H1 (cell line): ENCODE data around the gene SPTB. TPM values are rescaled to one million over a fixed set of nuclear protein-coding genes. Genes with fewer than 3 reads are reported as not detected.

ENCODE experiments used
- CTCF ChIA-PET: fragments of 300-600 bp; sonication (Branson Sonifier 250); formaldehyde crosslinking; loops from one replicate; lab custom pipeline; 2021; ENCODE audit not compliant: partially characterized antibody; lab: Charles Lee
- POLR2A ChIA-PET: fragments of 300-600 bp; sonication (Branson Sonifier 250); formaldehyde crosslinking; loops from one replicate; lab custom pipeline; 2021; ENCODE audit warnings: inconsistent platforms; ENCODE audit not compliant: partially characterized antibody; lab: Charles Lee
- DNase-seq, 2 experiments: peaks; one replicate each; pipeline versions ENCODE4 v3.0.0 to v3.0.0-alpha.2; 2010 to 2022; ENCODE audit warnings: low spot score in 2 of 2, low read depth in 1 of 2, mixed read lengths in 1 of 2
- FAIRE-seq: peaks from 2 replicates; lab custom pipeline; 2011; peaks lifted over from hg19 to GRCh38; lab: Jason Lieb, UNC
- H2AFZ ChIP-seq: 2 replicates; pipeline ENCODE4 v1.8.1; 2012; ENCODE audit warnings: low read length, inconsistent platforms
- H2AK5ac ChIP-seq: 2 replicates; pipeline ENCODE4 v1.6.1; 2013; ENCODE audit warnings: low read depth, low read length
- H2BK120ac ChIP-seq: replicated peaks from 2 replicates; pipeline ENCODE3; 2013; ENCODE audit warnings: low read depth, low read length, inconsistent platforms
- H2BK12ac ChIP-seq: 2 replicates; pipeline ENCODE4 v1.6.1; 2013; ENCODE audit warnings: low read depth, low read length
- H2BK15ac ChIP-seq: 2 replicates; pipeline ENCODE4 v1.6.1; 2013; ENCODE audit warnings: low read length
- H2BK20ac ChIP-seq: 2 replicates; pipeline ENCODE4 v1.6.1; 2013; ENCODE audit warnings: low read length
- H2BK5ac ChIP-seq: 2 replicates; pipeline ENCODE4 v1.6.1; 2013; ENCODE audit warnings: low read depth, low read length
- H3K14ac ChIP-seq: 2 replicates; pipeline ENCODE4 v1.6.1; 2013; ENCODE audit warnings: inconsistent platforms; ENCODE audit not compliant: insufficient read length
- H3K18ac ChIP-seq: 2 replicates; pipeline ENCODE4 v1.6.1; 2013; ENCODE audit warnings: low read length; ENCODE audit errors: extremely low read depth
- H3K23ac ChIP-seq: 2 replicates; pipeline ENCODE4 v1.6.1; 2013; ENCODE audit warnings: inconsistent platforms; ENCODE audit not compliant: insufficient read length
- H3K23me2 ChIP-seq: 2 replicates; pipeline ENCODE4 v1.6.1; 2013; ENCODE audit warnings: low read depth, low read length
- H3K27ac ChIP-seq: 2 replicates; pipeline ENCODE4 v1.6.1; 2011; ENCODE audit warnings: low read depth, low read length, inconsistent platforms
- H3K27me3 ChIP-seq, 4 experiments: replicated peaks in 1 of 4; 1 replicate in 1 of 4; 2 replicates in 3 of 4; pipeline versions ENCODE4 v1.6.1 to v1.8.1; 2011 to 2013; ENCODE audit warnings: low read length in 3 of 4, mild to moderate bottlenecking in 3 of 4, inconsistent platforms in 2 of 4, mixed read lengths in 2 of 4, moderate library complexity in 1 of 4; ENCODE audit not compliant: control insufficient read depth in 3 of 4, insufficient read depth in 3 of 4; ENCODE audit errors: extremely low read depth in 1 of 4
- H3K36me3 ChIP-seq, 4 experiments: 2 replicates each; pipeline versions ENCODE4 v1.6.1 to v1.8.1; 2011 to 2013; ENCODE audit warnings: mild to moderate bottlenecking in 4 of 4, low read length in 3 of 4, moderate library complexity in 2 of 4, control low read depth in 1 of 4, inconsistent platforms in 1 of 4; ENCODE audit not compliant: insufficient read depth in 4 of 4, control insufficient read depth in 2 of 4
- H3K4ac ChIP-seq: replicated peaks from 2 replicates; pipeline ENCODE3; 2013; ENCODE audit warnings: low read length, low read depth, mixed read lengths, inconsistent platforms; ENCODE audit not compliant: insufficient read length
- H3K4me1 ChIP-seq, 4 experiments: replicated peaks in 1 of 4; 1 replicate in 1 of 4; 2 replicates in 3 of 4; pipeline versions ENCODE4 v1.6.1 to v1.8.1; 2011 to 2013; ENCODE audit warnings: low read length in 3 of 4, inconsistent platforms in 2 of 4, mixed read lengths in 1 of 4; ENCODE audit not compliant: insufficient read depth in 4 of 4, control insufficient read depth in 3 of 4
- H3K4me2 ChIP-seq, 2 experiments: 2 replicates each; pipeline versions ENCODE4 v1.6.1 to v1.8.1; 2011 to 2013; ENCODE audit warnings: low read depth in 2 of 2, low read length in 2 of 2, control low read depth in 1 of 2, inconsistent platforms in 1 of 2, mild to moderate bottlenecking in 1 of 2; ENCODE audit not compliant: insufficient read depth in 1 of 2
- H3K4me3 ChIP-seq, 4 experiments: fragments of 200-600, 300-600 bp in 1 of 4; sonication (generic), shearing (Covaris generic), sonication (Bioruptor Twin) in 1 of 4; 2 replicates each; pipeline versions ENCODE4 v1.5.1 to v1.8.1; 2011 to 2016; ENCODE audit warnings: low read length in 4 of 4, low read depth in 3 of 4, control low read depth in 2 of 4, inconsistent platforms in 2 of 4, mild to moderate bottlenecking in 2 of 4, mixed read lengths in 1 of 4, moderate library complexity in 1 of 4; ENCODE audit not compliant: insufficient read depth in 2 of 4; ENCODE audit errors: extremely low read depth in 1 of 4
- H3K56ac ChIP-seq: replicated peaks from 2 replicates; pipeline ENCODE3; 2013; ENCODE audit warnings: low read depth, mild to moderate bottlenecking, mixed read lengths, low read length, inconsistent platforms; ENCODE audit not compliant: insufficient read length
- H3K79me1 ChIP-seq: 2 replicates; pipeline ENCODE4 v1.6.1; 2013; ENCODE audit warnings: low read depth, low read length, control low read depth
- H3K79me2 ChIP-seq, 2 experiments: 2 replicates each; pipeline versions ENCODE4 v1.6.1 to v1.8.1; 2012 to 2013; ENCODE audit warnings: low read length in 2 of 2, mild to moderate bottlenecking in 2 of 2, inconsistent platforms in 1 of 2; ENCODE audit not compliant: insufficient read depth in 2 of 2, control insufficient read depth in 1 of 2
- H3K9ac ChIP-seq, 4 experiments: replicated peaks in 1 of 4; 1 replicate in 1 of 4; 2 replicates in 3 of 4; pipeline versions ENCODE4 v1.6.1 to v1.8.1; 2011 to 2013; ENCODE audit warnings: low read depth in 3 of 4, low read length in 3 of 4, control low read depth in 2 of 4, mild to moderate bottlenecking in 2 of 4, moderate library complexity in 2 of 4, inconsistent platforms in 1 of 4; ENCODE audit errors: extremely low read depth in 1 of 4
- H3K9me3 ChIP-seq, 2 experiments: 2 replicates each; pipeline versions ENCODE4 v1.6.1 to v1.8.1; 2012 to 2013; ENCODE audit warnings: mild to moderate bottlenecking in 2 of 2, moderate library complexity in 2 of 2, control low read depth in 1 of 2, inconsistent platforms in 1 of 2, low read depth in 1 of 2, low read length in 1 of 2, mixed read lengths in 1 of 2; ENCODE audit not compliant: insufficient read depth in 2 of 2
- H4K20me1 ChIP-seq, 2 experiments: replicated peaks in 1 of 2; 2 replicates each; pipeline versions ENCODE3 to v1.8.1; 2011 to 2013; ENCODE audit warnings: inconsistent platforms in 2 of 2, low read length in 2 of 2, mild to moderate bottlenecking in 1 of 2; ENCODE audit not compliant: insufficient read depth in 2 of 2, control insufficient read depth in 1 of 2
- H4K5ac ChIP-seq: 2 replicates; pipeline ENCODE4 v1.6.1; 2013; ENCODE audit warnings: low read length, low read depth, mixed read lengths, inconsistent platforms; ENCODE audit not compliant: insufficient read length
- H4K8ac ChIP-seq: 2 replicates; pipeline ENCODE4 v1.8.0; 2013; ENCODE audit warnings: mild to moderate bottlenecking, moderate library complexity, low read length, inconsistent platforms; ENCODE audit not compliant: insufficient read depth; ENCODE audit errors: extremely low read depth
- H4K91ac ChIP-seq: replicated peaks from 2 replicates; pipeline ENCODE3; 2013; ENCODE audit warnings: low read length, mixed read lengths, inconsistent platforms; ENCODE audit not compliant: insufficient read length
- BRCA1 ChIP-seq: IDR thresholded peaks from 2 replicates; pipeline ENCODE4 v1.6.1; 2012; ENCODE audit warnings: low read depth, low read length, improper control_type of control experiment
- CHD1 ChIP-seq: IDR thresholded peaks from 2 replicates; pipeline ENCODE4 v1.6.1; 2012; ENCODE audit warnings: low read depth, low read length, improper control_type of control experiment
- CHD2 ChIP-seq: IDR thresholded peaks from 2 replicates; pipeline ENCODE4 v1.6.1; 2012; ENCODE audit warnings: low read length, improper control_type of control experiment
- EP300 ChIP-seq, 2 experiments: IDR thresholded peaks; 1 replicate in 1 of 2; 2 replicates in 1 of 2; pipeline ENCODE4 v1.6.1; 2011 to 2012; ENCODE audit warnings: low read depth in 2 of 2, low read length in 2 of 2, mild to moderate bottlenecking in 2 of 2, borderline replicate concordance in 1 of 2, inconsistent platforms in 1 of 2, moderate library complexity in 1 of 2
- EZH2 ChIP-seq: fragments of 200-600 bp; sonication (generic); IDR thresholded peaks from 2 replicates; pipeline ENCODE4 v1.7.1; 2012; ENCODE audit warnings: low read depth, mild to moderate bottlenecking, moderate library complexity, low read length, inconsistent platforms; ENCODE audit not compliant: severe bottlenecking
- GABPA ChIP-seq: IDR thresholded peaks from 2 replicates; pipeline ENCODE4 v1.6.1; 2011; ENCODE audit warnings: mild to moderate bottlenecking, low read length, moderate library complexity, borderline replicate concordance; ENCODE audit not compliant: insufficient read depth
- HDAC6 ChIP-seq: IDR thresholded peaks from one replicate; pipeline ENCODE4 v1.7.1; 2012; ENCODE audit warnings: low read depth, mild to moderate bottlenecking, inconsistent platforms, low read length, moderate library complexity
- KDM4A ChIP-seq: IDR thresholded peaks from one replicate; pipeline ENCODE4 v1.7.1; 2012; ENCODE audit warnings: low read depth, mild to moderate bottlenecking, moderate library complexity, low read length, inconsistent platforms; ENCODE audit not compliant: severe bottlenecking
- PHF8 ChIP-seq: fragments of 200-600 bp; sonication (generic); conservative IDR thresholded peaks from 2 replicates; pipeline ENCODE4 v1.7.1; 2012; ENCODE audit warnings: low read depth, mild to moderate bottlenecking, inconsistent platforms, low read length, moderate library complexity
- RXRA ChIP-seq: IDR thresholded peaks from 2 replicates; pipeline ENCODE4 v1.6.1; 2011; ENCODE audit warnings: low read depth, mild to moderate bottlenecking, low read length, moderate library complexity; ENCODE audit not compliant: insufficient read depth
- SIX5 ChIP-seq: IDR thresholded peaks from 2 replicates; pipeline ENCODE4 v1.6.1; 2011; ENCODE audit warnings: mild to moderate bottlenecking, low read depth, low read length
- SP1 ChIP-seq: IDR thresholded peaks from 2 replicates; pipeline ENCODE4 v1.6.1; 2011; ENCODE audit warnings: low read depth, low read length
- SRF ChIP-seq: IDR thresholded peaks from 2 replicates; pipeline ENCODE4 v1.6.1; 2011; ENCODE audit warnings: mild to moderate bottlenecking, low read depth, low read length, moderate library complexity
- TBP ChIP-seq: IDR thresholded peaks from 2 replicates; pipeline ENCODE4 v1.6.1; 2011; ENCODE audit warnings: low read depth, low read length, improper control_type of control experiment
- WGBS, 2 experiments: shearing (Covaris generic) in 1 of 2; methylation state at CpG; one replicate each; pipeline versions ENCODE4 v1.1.6 to v1.1.7; 2013 to 2015; ENCODE audit warnings: low lambda C conversion rate in 2 of 2, mixed read lengths in 2 of 2, inconsistent platforms in 1 of 2, low coverage in 1 of 2, missing lambda C conversion rate in 1 of 2; ENCODE audit not compliant: insufficient replicate concordance in 2 of 2, insufficient coverage in 1 of 2, insufficient read length in 1 of 2; ENCODE audit errors: extremely low coverage in 1 of 2, missing lambda C conversion rate in 1 of 2; 5-methylcytosine and 5-hydroxymethylcytosine counted together
- polyA plus RNA-seq, 7 experiments: library from polyadenylated mRNA; depleted of rRNA in 3 of 7; stranded (reverse) in 5 of 7; unstranded in 2 of 7; fragments of >200 nt in 5 of 7; fragments of 200-250 nt in 2 of 7; gene quantifications; 1 replicate in 5 of 7; 2 replicates in 1 of 7; 4 replicates in 1 of 7; pipeline versions ENCODE4 v1.2.1 to v1.2.3, GENCODE V29; 2011 to 2013; ENCODE audit warnings: missing spikeins in 2 of 7, mixed read lengths in 2 of 7
- total RNA-seq: library from RNA; stranded (reverse); fragmentation: NEBNext Ultra II Directional; extraction: Animal tissue kit (Norgen Biotek cat#: 25700); gene quantifications from 2 replicates; pipeline ENCODE4 v1.2.1, GENCODE V29; 2021

The SPTB gene
- total and polyA plus RNA-seq, 2 of the 8 experiments (the other 6 are each of a cell fraction or from before 2014, with no cell fraction given): 0.30 to 2.4 TPM

GRCh38 chr14:64738281-64738804, 141.4 kb downstream of the SPTB start:
- no peak overlapping the region for H3K18ac ChIP-seq
- H3K4me1 ChIP-seq: peaks cover 0 to 13% (median 6%) of the 10 kb centered on the region in 4 experiments; a peak in 6 of 7 replicates
- H3K79me2 ChIP-seq: peaks cover 0 to 14% of the 10 kb centered on the region in 2 experiments; a peak in 1 of 4 replicates
- 87% methylated on average over 9 of the region's 9 CpGs; no CpG with 5 or more reads in 1 of the 2 experiments for WGBS, 2 experiments
- H4K8ac ChIP-seq: no peak overlapping the region
- H3K4me2 ChIP-seq: no peak overlapping the region
- H4K5ac ChIP-seq: no peak overlapping the region
- H4K91ac ChIP-seq: no peak overlapping the region
- no peak overlapping the region for H3K14ac ChIP-seq
- H3K9ac ChIP-seq: no peak overlapping the region
- H3K56ac ChIP-seq: no peak overlapping the region
- H3K36me3 ChIP-seq: peaks cover 19 to 59% (median 49%) of the 10 kb centered on the region in 4 experiments; a peak in 7 of 8 replicates
- no peak overlapping the region for H2AFZ ChIP-seq
- H2BK15ac ChIP-seq: no peak overlapping the region
- H2BK120ac ChIP-seq: no peak overlapping the region
- H4K20me1 ChIP-seq: peaks cover 8 to 10% of the 10 kb centered on the region in 2 experiments
- H3K79me1 ChIP-seq: no peaks in the 10 kb centered on the region; the same call in 1 of the 2 replicates
- ChIA-PET CTCF (interaction anchor here (1.1 to 2.3 kb wide), 8 partner anchors 10 to 67 kb away, joined by 3 to 14 read pairs (median 7); no protein-coding TSS in a partner anchor), POLR2A (interaction anchor here (0.6 to 1.3 kb wide), 4 partner anchors 8 to 243 kb away, joined by 3 to 5 read pairs (median 4); no protein-coding TSS in a partner anchor)
- no peak overlapping the region for H2BK12ac ChIP-seq
- H3K23me2 ChIP-seq: no peaks in the 10 kb centered on the region
- H3K4me3 ChIP-seq: no peak overlapping the region
- no peak for DNase-seq
- H3K4ac ChIP-seq: no peak overlapping the region
- no peak overlapping the region for H3K23ac ChIP-seq
- H3K27me3 ChIP-seq: no peaks in the 10 kb centered on the region
- FAIRE-seq: no peak
- no peaks in the 10 kb centered on the region for H3K9me3 ChIP-seq
- H2AK5ac ChIP-seq: no peak overlapping the region
- no peak overlapping the region for H3K27ac ChIP-seq
- H2BK20ac ChIP-seq: no peak overlapping the region
- no peak overlapping the region for H2BK5ac ChIP-seq
- TF ChIP-seq KDM4A (no peak), CHD2 (no peak), BRCA1 (no peak), GABPA (no peak), TBP (no peak), EZH2 (no peak), SIX5 (no peak), CHD1 (no peak), RXRA (no peak), HDAC6 (no peak), SP1 (no peak), SRF (no peak), EP300 (IDR thresholded peaks at IDR 0.05; ENCODE audit: borderline replicate concordance in 1 of 2, low read depth in 2 of 2, low read length in 2 of 2) (no peak), PHF8 (no peak)
